GM18861 (cell line): ENCODE measurements around the gene SMC3.
A peak's percentile ranks its signal among the peaks of the same experiment; 100 is the strongest.
"Not testable (repeated sequence)": the region's sequence is repeated elsewhere in the genome, so short reads cannot be mapped to it uniquely, and the experiment has no call there.

ENCODE experiments used
- ATAC-seq: cut with Tn5 transposase; IDR thresholded peaks from one replicate; pipeline ENCODE4 v1.9.1; 2021; ENCODE audit not compliant: unreplicated experiment

The SMC3 gene

GRCh38 chr10:110576220-110576619 is 8.7 kb downstream of the SMC3 start:
- no peak for ATAC-seq

GRCh38 chr10:110577056-110577455 is 9.6 kb downstream of the SMC3 start:
- ATAC-seq = no peak

- ATAC-seq = no peak
These were observed 16.5 kb downstream of the SMC3 start for GRCh38 chr10:110584006-110584405.

GRCh38 chr10:110591760-110592159 is 24.3 kb downstream of the SMC3 start:
- no peak for ATAC-seq

- ATAC-seq = no peak
These were observed 30.0 kb downstream of the SMC3 start for GRCh38 chr10:110597476-110597875.

GRCh38 chr10:110600487-110601101 is 33.1 kb downstream of the SMC3 start:
- no peak for ATAC-seq

- no peak for ATAC-seq
These were observed 34.1 kb downstream of the SMC3 start for GRCh38 chr10:110601581-110601980.

- ATAC-seq = no peak
These were observed 40.6 kb downstream of the SMC3 start for GRCh38 chr10:110608087-110608486.

- no peak for ATAC-seq
These were observed 42.1 kb downstream of the SMC3 start for GRCh38 chr10:110609605-110610004.

- ATAC-seq = no peak
These were observed 42.8 kb downstream of the SMC3 start for GRCh38 chr10:110610308-110610774.

- not testable (repeated sequence) for ATAC-seq
These were observed 43.3 kb downstream of the SMC3 start for GRCh38 chr10:110610781-110611180.

GRCh38 chr10:110612087-110612486 is 44.6 kb downstream of the SMC3 start:
- peak; percentile 32 for ATAC-seq

- ATAC-seq = no peak
These were observed 45.1 kb downstream of the SMC3 start for GRCh38 chr10:110612629-110613028.

- peak; percentile 7 for ATAC-seq
These were observed 46.0 kb downstream of the SMC3 start for GRCh38 chr10:110613341-110613995.

GRCh38 chr10:110613996-110614495 is 46.6 kb downstream of the SMC3 start:
- peak; percentile 47 for ATAC-seq

- no peak for ATAC-seq
These were observed 47.7 kb downstream of the SMC3 start for GRCh38 chr10:110615057-110615747.

- no peak for ATAC-seq
These were observed 49.1 kb downstream of the SMC3 start for GRCh38 chr10:110616493-110617033.

- no peak for ATAC-seq
These were observed 50.1 kb downstream of the SMC3 start for GRCh38 chr10:110617425-110618229.

- ATAC-seq = no peak
These were observed 50.7 kb downstream of the SMC3 start for GRCh38 chr10:110618230-110618610.

- no peak for ATAC-seq
These were observed 52.3 kb downstream of the SMC3 start for GRCh38 chr10:110619514-110620397.
